Measurements from ENCODE around the gene PACS1. TPM values are rescaled to one million over a fixed set of nuclear protein-coding genes. Genes with fewer than 3 reads are reported as not detected.

Gene PACS1
- total RNA-seq, 1 experiment from 2014 or later: 33.5 TPM

DNA sequence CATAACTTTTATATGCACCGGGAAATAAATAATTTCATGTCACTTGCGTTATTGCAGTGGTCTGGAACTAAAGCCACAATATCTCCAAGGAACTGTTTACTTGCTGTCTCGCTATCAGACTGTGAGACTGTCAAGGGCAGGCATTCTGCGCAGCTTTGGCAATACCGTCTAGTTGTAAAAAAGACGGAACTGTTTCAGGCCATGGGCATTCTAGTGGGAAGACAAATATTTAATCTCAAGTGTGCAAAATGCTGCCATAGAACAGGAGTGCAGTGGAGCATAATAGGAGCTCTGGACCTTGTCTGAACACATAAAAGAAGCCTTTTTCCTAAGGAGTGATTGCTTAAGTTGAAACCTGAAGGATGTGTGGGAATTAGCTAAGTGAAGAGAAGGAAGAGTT, 53.8 kb downstream of the PACS1 start:
- TF ChIP-seq CTCF (IDR thresholded peaks at IDR 0.05; ENCODE audit: unreplicated experiment): no peak
- H3K27ac Mint-ChIP-seq (ENCODE audit: low read depth, unreplicated experiment): no peak overlapping the region
- H3K4me3 Mint-ChIP-seq (ENCODE audit: unreplicated experiment): no peak overlapping the region
- no peak for DNase-seq (ENCODE audit: unreplicated experiment)
- H3K27me3 Mint-ChIP-seq (ENCODE audit: insufficient read depth, unreplicated experiment): no peaks in the 10 kb centered on the region
- no peaks in the 10 kb centered on the region for H3K36me3 Mint-ChIP-seq (ENCODE audit: insufficient read depth, unreplicated experiment)
- ChIA-PET CTCF (interaction anchor here (0.9 kb wide), 1 partner anchor 47 kb away, joined by 3 read pairs; no protein-coding TSS in a partner anchor), POLR2A (interaction anchor here (1.8 kb wide), 1 partner anchor 11 kb away, joined by 6 read pairs; no protein-coding TSS in a partner anchor)
- H3K9me3 Mint-ChIP-seq (ENCODE audit: unreplicated experiment): no peaks in the 10 kb centered on the region
- peaks cover 42% of the 10 kb centered on the region for H3K4me1 Mint-ChIP-seq (ENCODE audit: insufficient read depth, unreplicated experiment)
- intact Hi-C loops (cut with micrococcal nuclease): no loop called here
- BruUV-seq (replicated peaks): no TSS peak

DNA sequence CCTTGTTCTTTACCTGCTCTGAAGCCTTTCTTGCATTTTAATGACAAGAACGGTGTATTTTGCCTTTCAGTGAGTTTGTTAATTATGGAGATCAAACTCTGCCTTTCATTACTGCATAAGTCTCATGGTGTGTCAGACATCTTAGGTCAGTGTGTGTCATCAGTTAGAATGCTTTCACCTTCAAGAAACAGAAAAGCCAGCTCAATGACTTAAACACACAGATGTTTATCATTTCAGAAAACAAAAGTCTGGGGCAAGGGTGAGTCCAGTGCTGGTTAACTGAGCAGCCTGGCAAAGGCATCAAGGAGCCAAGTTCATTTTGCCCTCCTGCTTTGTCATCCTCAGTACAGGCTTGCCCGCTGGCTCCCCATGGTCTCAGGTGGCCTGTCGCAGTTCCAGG, 54.5 kb downstream of the PACS1 start:
- no peak for TF ChIP-seq CTCF (IDR thresholded peaks at IDR 0.05; ENCODE audit: unreplicated experiment)
- H3K9me3 Mint-ChIP-seq (ENCODE audit: unreplicated experiment): no peaks in the 10 kb centered on the region
- no peak overlapping the region for H3K4me3 Mint-ChIP-seq (ENCODE audit: unreplicated experiment)
- DNase-seq (ENCODE audit: unreplicated experiment): no peak
- H3K27me3 Mint-ChIP-seq (ENCODE audit: insufficient read depth, unreplicated experiment): no peaks in the 10 kb centered on the region
- ChIA-PET CTCF (interaction anchor here (0.9 kb wide), 1 partner anchor 48 kb away, joined by 3 read pairs; no protein-coding TSS in a partner anchor), POLR2A (interaction anchor here (1.8 kb wide), 1 partner anchor 12 kb away, joined by 6 read pairs; no protein-coding TSS in a partner anchor)
- no TSS peak for BruUV-seq (replicated peaks)
- no peaks in the 10 kb centered on the region for H3K36me3 Mint-ChIP-seq (ENCODE audit: insufficient read depth, unreplicated experiment)
- H3K4me1 Mint-ChIP-seq (ENCODE audit: insufficient read depth, unreplicated experiment): peaks cover 35% of the 10 kb centered on the region
- peak overlapping the region; percentile 71 for H3K27ac Mint-ChIP-seq (ENCODE audit: low read depth, unreplicated experiment)
- intact Hi-C loops (cut with micrococcal nuclease): no loop called here

GRCh38 chr11:66126064-66126463, 56.0 kb downstream of the PACS1 start:
- ChIA-PET POLR2A (interaction anchor here (0.7 to 2.5 kb wide), 10 partner anchors 8 to 1085 kb away, joined by 3 to 11 read pairs (median 4); partner anchors contain the start of gene SF3B2), CTCF (interaction anchor here (0.6 to 1.5 kb wide), 5 partner anchors 10 to 686 kb away, joined by 3 to 7 read pairs (median 3); no protein-coding TSS in a partner anchor)
- Mint-ChIP-seq H3K27me3 (ENCODE audit: insufficient read depth, unreplicated experiment) (no peaks in the 10 kb centered on the region), H3K4me3 (ENCODE audit: unreplicated experiment) (no peak overlapping the region), H3K4me1 (ENCODE audit: insufficient read depth, unreplicated experiment) (peaks cover 32% of the 10 kb centered on the region), H3K9me3 (ENCODE audit: unreplicated experiment) (no peaks in the 10 kb centered on the region), H3K36me3 (ENCODE audit: insufficient read depth, unreplicated experiment) (no peaks in the 10 kb centered on the region), H3K27ac (ENCODE audit: low read depth, unreplicated experiment) (peak overlapping the region; percentile 96)
- DNase-seq (ENCODE audit: unreplicated experiment): peak; percentile 45
- TF ChIP-seq CTCF (IDR thresholded peaks at IDR 0.05; ENCODE audit: unreplicated experiment): no peak
- BruUV-seq (replicated peaks): no TSS peak
- intact Hi-C loops (cut with micrococcal nuclease): no loop called here

GRCh38 chr11:66126808-66127555, 56.9 kb downstream of the PACS1 start:
- intact Hi-C loops (cut with micrococcal nuclease): no loop called here
- H3K27ac Mint-ChIP-seq (ENCODE audit: low read depth, unreplicated experiment): peak overlapping the region; percentile 96
- ChIA-PET CTCF (interaction anchor here (0.5 to 1.5 kb wide), 6 partner anchors 9 to 535 kb away, joined by 3 to 7 read pairs (median 3); no protein-coding TSS in a partner anchor), POLR2A (interaction anchor here (0.9 to 2.5 kb wide), 8 partner anchors 8 to 56 kb away, joined by 3 to 11 read pairs (median 4); no protein-coding TSS in a partner anchor)
- peak; percentile 62 for DNase-seq (ENCODE audit: unreplicated experiment)
- H3K4me1 Mint-ChIP-seq (ENCODE audit: insufficient read depth, unreplicated experiment): peaks cover 32% of the 10 kb centered on the region
- H3K4me3 Mint-ChIP-seq (ENCODE audit: unreplicated experiment): peak overlapping the region; percentile 33
- no peaks in the 10 kb centered on the region for H3K36me3 Mint-ChIP-seq (ENCODE audit: insufficient read depth, unreplicated experiment)
- H3K27me3 Mint-ChIP-seq (ENCODE audit: insufficient read depth, unreplicated experiment): no peaks in the 10 kb centered on the region
- no peaks in the 10 kb centered on the region for H3K9me3 Mint-ChIP-seq (ENCODE audit: unreplicated experiment)
- no peak for TF ChIP-seq CTCF (IDR thresholded peaks at IDR 0.05; ENCODE audit: unreplicated experiment)
- BruUV-seq (replicated peaks): no TSS peak

All from MCF 10A (cell line).